HepG2 (cell line): ENCODE measurements around the gene SMPD3. TPM values are rescaled to one million over a fixed set of nuclear protein-coding genes. Genes with fewer than 3 reads are reported as not detected.

ENCODE experiments used
- AKNA ChIP-seq: sonication (generic); formaldehyde crosslinking; IDR thresholded peaks from 2 replicates; pipeline ENCODE4 v1.4.0; 2020; ENCODE audit warnings: missing genetic modification reagents, borderline replicate concordance
- CC2D1A ChIP-seq: sonication (generic); formaldehyde crosslinking; IDR thresholded peaks from 2 replicates; pipeline ENCODE4 v1.8.1; 2023; ENCODE audit warnings: mild to moderate bottlenecking, missing genetic modification reagents
- DNMT1 ChIP-seq: sonication (generic); formaldehyde crosslinking; IDR thresholded peaks from 2 replicates; pipeline ENCODE4 v1.5.1; 2020; ENCODE audit warnings: mild to moderate bottlenecking, missing genetic modification reagents
- ELK4 ChIP-seq: sonication (generic); formaldehyde crosslinking; IDR thresholded peaks from 2 replicates; pipeline ENCODE4 v1.9.0; 2021; ENCODE audit warnings: missing genetic modification reagents, borderline replicate concordance
- ERF ChIP-seq: IDR thresholded peaks from 2 replicates; pipeline ENCODE4 v1.6.1; 2018; ENCODE audit warnings: missing biosample characterization, missing genetic modification reagents
- FOXP4 ChIP-seq: sonication (generic); formaldehyde crosslinking; IDR thresholded peaks from 2 replicates; pipeline ENCODE4 v1.4.0; 2020; ENCODE audit warnings: missing genetic modification reagents
- GABPB1 ChIP-seq: IDR thresholded peaks from 2 replicates; pipeline ENCODE4 v1.6.1; 2016; ENCODE audit warnings: mild to moderate bottlenecking, missing genetic modification reagents, moderate library complexity, missing compliant biosample characterization
- HDAC2 ChIP-seq: sonication (generic); formaldehyde crosslinking; IDR thresholded peaks from 2 replicates; pipeline ENCODE4 v1.4.0; 2020; ENCODE audit warnings: missing genetic modification reagents
- HOMEZ ChIP-seq: IDR thresholded peaks from 2 replicates; pipeline ENCODE4 v1.6.1; 2016; ENCODE audit warnings: low read depth
- KLF9 ChIP-seq: IDR thresholded peaks from 2 replicates; pipeline ENCODE4 v1.6.1; 2016; ENCODE audit warnings: low read depth
- NFRKB ChIP-seq: fragments of 450-650 bp; IDR thresholded peaks from 2 replicates; pipeline ENCODE4 v1.6.1; 2017
- PAX8 ChIP-seq: sonication (generic); formaldehyde crosslinking; IDR thresholded peaks from 2 replicates; pipeline ENCODE4 v1.8.0; 2022; ENCODE audit warnings: mild to moderate bottlenecking, missing genetic modification reagents, borderline replicate concordance
- SNAPC5 ChIP-seq: sonication (generic); formaldehyde crosslinking; IDR thresholded peaks from 2 replicates; pipeline ENCODE4 v1.8.1; 2023; ENCODE audit warnings: mild to moderate bottlenecking, missing genetic modification reagents, borderline replicate concordance
- THYN1 ChIP-seq: sonication (generic); formaldehyde crosslinking; IDR thresholded peaks from 2 replicates; pipeline ENCODE4 v1.8.1; 2023; ENCODE audit warnings: low read depth, mild to moderate bottlenecking, moderate library complexity, missing genetic modification reagents, borderline replicate concordance
- ZFP41 ChIP-seq: sonication (generic); formaldehyde crosslinking; IDR thresholded peaks from 2 replicates; pipeline ENCODE4 v1.4.0; 2020; ENCODE audit warnings: mild to moderate bottlenecking, missing genetic modification reagents, borderline replicate concordance
- ZMAT5 ChIP-seq: sonication (generic); formaldehyde crosslinking; IDR thresholded peaks from 2 replicates; pipeline ENCODE4 v1.5.0; 2020; ENCODE audit warnings: mild to moderate bottlenecking, low read depth, missing genetic modification reagents, borderline replicate concordance
- ZNF879 ChIP-seq: sonication (generic); formaldehyde crosslinking; IDR thresholded peaks from 2 replicates; pipeline ENCODE4 v1.8.1; 2023; ENCODE audit warnings: missing genetic modification reagents
- ZSCAN9 ChIP-seq: IDR thresholded peaks from 2 replicates; pipeline ENCODE4 v1.6.1; 2016; ENCODE audit warnings: borderline replicate concordance
- polyA plus RNA-seq, 8 experiments: library from polyadenylated mRNA; depleted of rRNA in 3 of 8; stranded (reverse) in 7 of 8; unstranded in 1 of 8; fragments of >200 nt; fragmentation: Illumina TruSeq in 4 of 8; extraction: Trizol in 4 of 8; gene quantifications; 2 replicates each; pipeline versions ENCODE4 v1.2.1 to v1.2.3, GENCODE V29; 2011 to 2016; ENCODE audit warnings: low read depth in 4 of 8, missing spikeins in 1 of 8, mixed read lengths in 1 of 8; ENCODE audit not compliant: insufficient read depth in 1 of 8
- total RNA-seq, 5 experiments: library from RNA; depleted of rRNA; stranded (reverse); fragments of >200 nt; fragmentation: Illumina TruSeq; extraction: Trizol; gene quantifications; 2 replicates each; pipeline ENCODE4 v1.2.3, GENCODE V29; 2016; ENCODE audit warnings: low read depth in 1 of 5

The SMPD3 gene
- total and polyA plus RNA-seq, 2 of the 13 experiments (the other 11 are each of a cell fraction or from before 2014, with no cell fraction given) = 0.07 to 0.32 TPM

GRCh38 chr16:68310774-68311511 is 137.4 kb downstream of the SMPD3 start, which contains the start of the genes PRMT7 and SLC7A6OS (continued):
- TF ChIP-seq HOMEZ (CRISPR knock-in tag) (peak; percentile 92), FOXP4 (CRISPR knock-in tag) (peak; percentile 89), ZMAT5 (CRISPR knock-in tag) (peak; percentile 63; the same call in 1 of the 2 replicates), ZSCAN9 (CRISPR knock-in tag) (peak; percentile 99), AKNA (CRISPR knock-in tag) (peak; percentile 99), KLF9 (CRISPR knock-in tag) (peak; percentile 99), CC2D1A (peak; percentile 99; the same call in 1 of the 2 replicates), ZNF879 (CRISPR knock-in tag) (peak; percentile 99), PAX8 (CRISPR knock-in tag) (no peak; the same call in 1 of the 2 replicates), DNMT1 (no peak), ERF (peak; percentile 100), ELK4 (CRISPR knock-in tag) (peak; percentile 92; the same call in 1 of the 2 replicates), THYN1 (CRISPR knock-in tag) (0 out of 2 replicates have a peak, but pooled peaks have one; percentile 75), SNAPC5 (CRISPR knock-in tag) (peak; percentile 98), ZFP41 (peak; percentile 100), NFRKB (no peak), HDAC2 (CRISPR knock-in tag) (peak; percentile 97), GABPB1 (CRISPR knock-in tag) (peak; percentile 93)
